Left ventricle myocardium superior (tissue), 1 donor: ENCODE results near the gene HSF2BP. TPM values are rescaled to one million over a fixed set of nuclear protein-coding genes. Genes with fewer than 3 reads are reported as not detected.
A peak's percentile ranks its signal among the peaks of the same experiment; 100 is the strongest.
"Not testable (repeated sequence)": the region's sequence is repeated elsewhere in the genome, so short reads cannot be mapped to it uniquely, and the experiment has no call there.

Source experiments
- ATAC-seq: fragments of 200-7000 bp; cut with Tn5 transposase; one replicate; pipeline ENCODE4 v1.9.1; 2020; ENCODE audit warnings: mild to moderate bottlenecking, moderate library complexity
- DNase-seq: peaks from one replicate; pipeline ENCODE4 v3.0.0-alpha.2; 2020
- intact Hi-C: fragments of 100-400 bp; cut with micrococcal nuclease; formaldehyde crosslinking; loops from one replicate; pipeline ENCODE4 v1.11.0; 2022
- total RNA-seq: library from RNA; stranded (reverse); fragmentation: NEBNext Ultra II Directional; extraction: Animal tissue kit (Norgen Biotek cat#: 25700); gene quantifications from one replicate; pipeline ENCODE4 v1.2.1, GENCODE V29; 2021
- donor health status: DM: no; HTN: yes; CAD: no; lungs with severe emphysema.

The HSF2BP gene
- total RNA-seq, 1 donor from 2014 or later: not detected

- ATAC-seq (no peak), DNase-seq (no peak)
- intact Hi-C loops: no loop called here
Observed at GRCh38 chr21:43689556-43690337, 30.5 kb upstream of the HSF2BP start.

GRCh38 chr21:43688906-43689305 lies 29.6 kb upstream of the HSF2BP start:
- no peak for DNase-seq
- ATAC-seq: no peak
- intact Hi-C loops: no loop called here

GRCh38 chr21:43687566-43688399 lies 28.5 kb upstream of the HSF2BP start:
- ATAC-seq (peak; percentile 49), DNase-seq (no peak)
- intact Hi-C loops: no loop called here

- peak; percentile 11 for ATAC-seq
- no peak for DNase-seq
- intact Hi-C loops: no loop called here
Observed at GRCh38 chr21:43686811-43687565, 27.7 kb upstream of the HSF2BP start.

- ATAC-seq: peak; percentile 49
- no peak for DNase-seq
- intact Hi-C loops: no loop called here
Observed at GRCh38 chr21:43684424-43684823, 25.1 kb upstream of the HSF2BP start.

- ATAC-seq (no peak), DNase-seq (no peak)
- intact Hi-C loops: no loop called here
Observed at GRCh38 chr21:43681650-43682049, 22.4 kb upstream of the HSF2BP start.

- DNase-seq, ATAC-seq, intact Hi-C loops: not testable (repeated sequence)
Observed at GRCh38 chr21:43680421-43680820, 21.1 kb upstream of the HSF2BP start.

GRCh38 chr21:43679951-43680350 lies 20.7 kb upstream of the HSF2BP start:
- ATAC-seq: no peak
- DNase-seq: no peak
- intact Hi-C loops: no loop called here

- ATAC-seq (no peak), DNase-seq (no peak)
- intact Hi-C loops: no loop called here
Observed at GRCh38 chr21:43676391-43676790, 17.1 kb upstream of the HSF2BP start.

- DNase-seq (no peak), ATAC-seq (no peak)
- intact Hi-C loops: no loop called here
Observed at GRCh38 chr21:43675871-43676270, 16.6 kb upstream of the HSF2BP start.

GRCh38 chr21:43669828-43670605 lies 10.7 kb upstream of the HSF2BP start:
- intact Hi-C loops: no loop called here
- DNase-seq (no peak), ATAC-seq (no peak)

- intact Hi-C loops: no loop called here
- DNase-seq (no peak), ATAC-seq (no peak)
Observed at GRCh38 chr21:43667191-43667904, 8.1 kb upstream of the HSF2BP start.

GRCh38 chr21:43665879-43666278 lies 6.6 kb upstream of the HSF2BP start:
- ATAC-seq (no peak), DNase-seq (no peak)
- intact Hi-C loops: no loop called here

- intact Hi-C loops: no loop called here
- DNase-seq (no peak), ATAC-seq (no peak)
Observed at GRCh38 chr21:43664358-43664757, 5.1 kb upstream of the HSF2BP start.

- intact Hi-C loops: no loop called here
- no peak for DNase-seq
- no peak for ATAC-seq
Observed at GRCh38 chr21:43663033-43663432, 3.7 kb upstream of the HSF2BP start.

- intact Hi-C loops: no loop called here
- DNase-seq (no peak), ATAC-seq (no peak)
Observed at GRCh38 chr21:43662286-43662685, 3.0 kb upstream of the HSF2BP start.

- intact Hi-C loops: no loop called here
- DNase-seq: peak; percentile 41
Observed at GRCh38 chr21:43658769-43659135, 536 bp downstream of the HSF2BP start.

GRCh38 chr21:43658088-43658741 lies 1.1 kb downstream of the HSF2BP start:
- DNase-seq (no peak), ATAC-seq (no peak)
- intact Hi-C loops: no loop called here

More at GRCh38 chr21:43658769-43659135, 536 bp downstream of the HSF2BP start:
- ATAC-seq: peak; percentile 10
